Pancreas (tissue), 10 donors: ENCODE results near the gene USP24. TPM values are rescaled to one million over a fixed set of nuclear protein-coding genes. Genes with fewer than 3 reads are reported as not detected.

Experiments used
- ATAC-seq, 4 donors: fragments of 200-7000 bp; cut with Tn5 transposase; one replicate each; pipeline versions ENCODE4 v1.8.0 to v1.9.1; 2020; ENCODE audit warnings: mild to moderate bottlenecking in 4 of 4, moderate library complexity in 4 of 4
- DNase-seq, 6 donors: peaks; one replicate each; pipeline ENCODE4 v3.0.0-alpha.2; 2020
- FAIRE-seq: peaks from 2 replicates; lab custom pipeline; 2012; peaks lifted over from hg19 to GRCh38; lab: Jason Lieb, UNC
- H3K27ac ChIP-seq, 4 donors: fragments of 200-600 bp; sonication (generic); 1 replicate in 3 of 4; 2 replicates in 1 of 4; pipeline versions ENCODE4 v1.5.0 to v1.8.0; 2020
- H3K27me3 ChIP-seq, 4 donors: fragments of 200-600 bp; one replicate each; pipeline ENCODE4 v1.8.0; 2021
- H3K36me3 ChIP-seq, 3 donors: fragments of 200-600 bp; sonication (generic) in 1 of 3; one replicate each; pipeline versions ENCODE4 v1.5.0 to v1.8.0; 2020 to 2021
- H3K4me1 ChIP-seq, 3 donors: fragments of 200-600 bp; one replicate each; pipeline ENCODE4 v1.8.0; 2021
- H3K4me3 ChIP-seq, 4 donors: fragments of 200-600 bp; sonication (generic) in 2 of 4; one replicate each; pipeline versions ENCODE4 v1.5.0 to v1.8.0; 2020 to 2021
- H3K9me3 ChIP-seq, 4 donors: fragments of 200-600 bp; one replicate each; pipeline ENCODE4 v1.8.0; 2021
- WGBS, 2 donors: extraction: QIAGEN DNeasy Blood & Tissue Kit; methylation state at CpG; one replicate each; pipeline ENCODE4 v1.1.7; 2013; 5-methylcytosine and 5-hydroxymethylcytosine counted together
- intact Hi-C, 3 donors: fragments of 100-400 bp; cut with DNase I; formaldehyde crosslinking; loops; one replicate each; pipeline versions ENCODE4 v1.11.1 to v1.14.2; 2022
- polyA plus RNA-seq, 2 donors: library from polyadenylated mRNA; stranded (reverse); fragments of 200-250 nt; gene quantifications; one replicate each; pipeline ENCODE4 v1.2.3, GENCODE V29; 2013
- total RNA-seq, 6 donors: library from RNA; stranded (reverse); fragmentation: NEBNext Ultra II Directional in 4 of 6; extraction: Animal tissue kit (Norgen Biotek cat#: 25700) in 4 of 6; gene quantifications; one replicate each; pipeline versions ENCODE4 v1.2.1 to v1.2.4, GENCODE V29; 2021 to 2023
- TF ChIP-seq, protein P1 (sequence below), 4 donors: fragments of 200-600 bp; sonication (generic) in 3 of 4; IDR thresholded peaks; one replicate each; pipeline versions ENCODE4 v1.5.0 to v1.8.0; 2021; ENCODE audit warnings: antibody characterized with exemption in 4 of 4
- donor health status: healthy with polysubstance abuse.
- donor health status: DM: no; HTN: no; CAD: no; lungs with moderate emphysema.
- donor health status: DM: no; HTN: no; CAD: no.
- donor health status: control.
- donor health status: control.
- donor health status: Bipolar disorder and iron deficiency.
- donor health status: DM: yes; HTN: yes; CAD: no.
- donor health status: DM: no; HTN: no; CAD: no.
- donor health status: DM: no; HTN: no; CAD: no.
- donor health status: DM: yes; HTN: yes; CAD: no.

The USP24 gene
- total and polyA plus RNA-seq, 8 donors: 7.5 to 26.8 (median 14.5) TPM

GRCh38 chr1:55076356-55076755, 138.8 kb downstream of the USP24 start:
- ATAC-seq: no peak
- FAIRE-seq: no peak
- Histone ChIP-seq H3K27ac (no peak overlapping the region), H3K27me3 (no peaks in the 10 kb centered on the region), H3K4me3 (no peak overlapping the region), H3K9me3 (no peaks in the 10 kb centered on the region), H3K36me3 (peaks cover 0 to 81% (median 20%) of the 10 kb centered on the region in 3 donors), H3K4me1 (no peaks in the 10 kb centered on the region)
- intact Hi-C loops: no loop called here
- 94 to 98% methylated on average over 1 of the region's 1 CpG for WGBS, 2 donors
- TF ChIP-seq, protein P1, sequence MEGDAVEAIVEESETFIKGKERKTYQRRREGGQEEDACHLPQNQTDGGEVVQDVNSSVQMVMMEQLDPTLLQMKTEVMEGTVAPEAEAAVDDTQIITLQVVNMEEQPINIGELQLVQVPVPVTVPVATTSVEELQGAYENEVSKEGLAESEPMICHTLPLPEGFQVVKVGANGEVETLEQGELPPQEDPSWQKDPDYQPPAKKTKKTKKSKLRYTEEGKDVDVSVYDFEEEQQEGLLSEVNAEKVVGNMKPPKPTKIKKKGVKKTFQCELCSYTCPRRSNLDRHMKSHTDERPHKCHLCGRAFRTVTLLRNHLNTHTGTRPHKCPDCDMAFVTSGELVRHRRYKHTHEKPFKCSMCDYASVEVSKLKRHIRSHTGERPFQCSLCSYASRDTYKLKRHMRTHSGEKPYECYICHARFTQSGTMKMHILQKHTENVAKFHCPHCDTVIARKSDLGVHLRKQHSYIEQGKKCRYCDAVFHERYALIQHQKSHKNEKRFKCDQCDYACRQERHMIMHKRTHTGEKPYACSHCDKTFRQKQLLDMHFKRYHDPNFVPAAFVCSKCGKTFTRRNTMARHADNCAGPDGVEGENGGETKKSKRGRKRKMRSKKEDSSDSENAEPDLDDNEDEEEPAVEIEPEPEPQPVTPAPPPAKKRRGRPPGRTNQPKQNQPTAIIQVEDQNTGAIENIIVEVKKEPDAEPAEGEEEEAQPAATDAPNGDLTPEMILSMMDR (IDR thresholded peaks at IDR 0.05): no peak
- no peak for DNase-seq

- H3K9me3 ChIP-seq: no peaks in the 10 kb centered on the region
- H3K27ac ChIP-seq: no peak overlapping the region
- peaks cover 0 to 85% (median 23%) of the 10 kb centered on the region in 3 donors for H3K36me3 ChIP-seq
- intact Hi-C loops: no loop called here
- DNase-seq: no peak
- TF ChIP-seq, protein P1 (IDR thresholded peaks at IDR 0.05): no peak
- no peaks in the 10 kb centered on the region for H3K27me3 ChIP-seq
- FAIRE-seq: no peak
- no peak overlapping the region for H3K4me3 ChIP-seq
- no peaks in the 10 kb centered on the region for H3K4me1 ChIP-seq
- 72 to 99% methylated on average over 2 of the region's 2 CpGs for WGBS, 2 donors
- no peak for ATAC-seq
These were observed 140.7 kb downstream of the USP24 start for GRCh38 chr1:55074455-55074854.

GRCh38 chr1:55073187-55073916, 141.8 kb downstream of the USP24 start:
- Histone ChIP-seq H3K27me3 (no peaks in the 10 kb centered on the region), H3K4me3 (no peak overlapping the region), H3K4me1 (no peaks in the 10 kb centered on the region), H3K36me3 (peaks cover 0 to 79% (median 23%) of the 10 kb centered on the region in 3 donors), H3K9me3 (no peaks in the 10 kb centered on the region), H3K27ac (no peak overlapping the region)
- 90 to 92% methylated on average over 3 of the region's 3 CpGs for WGBS, 2 donors
- FAIRE-seq: no peak
- no peak for ATAC-seq
- intact Hi-C loops: no loop called here
- no peak for DNase-seq
- TF ChIP-seq, protein P1 (IDR thresholded peaks at IDR 0.05): no peak

DNA sequence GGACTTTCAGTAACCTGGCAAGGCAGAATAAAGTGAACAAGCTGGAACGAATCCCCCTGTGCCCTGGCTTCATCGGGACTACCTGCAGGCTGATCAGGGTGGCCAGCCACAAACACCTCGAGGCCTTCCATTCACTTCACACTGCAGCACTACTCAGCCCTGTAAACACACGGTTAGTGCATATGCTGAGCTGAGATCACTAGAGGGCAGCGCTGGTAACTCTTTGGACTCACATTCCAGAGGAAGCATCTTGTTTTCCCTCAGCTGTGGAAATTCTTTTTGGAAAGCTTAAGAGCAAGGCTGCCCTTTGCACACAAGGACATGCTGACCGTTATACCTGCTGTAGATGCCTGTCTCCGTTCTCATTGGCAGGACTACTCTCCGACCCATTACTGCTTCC, 143.7 kb downstream of the USP24 start:
- H3K9me3 ChIP-seq: no peaks in the 10 kb centered on the region
- H3K27me3 ChIP-seq: no peaks in the 10 kb centered on the region
- WGBS, 2 donors: 51 to 53% methylated on average over 8 of the region's 8 CpGs
- no peak overlapping the region for H3K27ac ChIP-seq
- FAIRE-seq (no peak), DNase-seq (no peak), ATAC-seq (peak in 3 of 4 donors; percentile 71 to 80 (median 71))
- intact Hi-C loops: no loop called here
- peaks cover 0 to 65% (median 16%) of the 10 kb centered on the region in 3 donors for H3K36me3 ChIP-seq
- H3K4me1 ChIP-seq: no peaks in the 10 kb centered on the region
- TF ChIP-seq, protein P1 (IDR thresholded peaks at IDR 0.05): no peak
- no peak overlapping the region for H3K4me3 ChIP-seq
